ENCODE data around the gene PLEKHA1. TPM values are rescaled to one million over a fixed set of nuclear protein-coding genes. Genes with fewer than 3 reads are reported as not detected.
A peak's percentile ranks its signal among the peaks of the same experiment; 100 is the strongest.

Gene PLEKHA1
- total and polyA plus RNA-seq, 2 of the 13 experiments (the other 11 are each of a cell fraction or from before 2014, with no cell fraction given) = 32.2 to 53.3 TPM

GRCh38 chr10:122344741-122345258, 29.7 kb upstream of the PLEKHA1 start (continued):
- 0 out of 2 replicates have a peak, but pooled peaks have one; percentile 41 for TF ChIP-seq CREM (IDR thresholded peaks at IDR 0.05)
- TF ChIP-seq CREM (CRISPR knock-in tag; IDR thresholded peaks at IDR 0.05) = no peak
- TF ChIP-seq MAX (IDR thresholded peaks at IDR 0.05) = peak; percentile 64; the same call in 1 of the 2 replicates
- TF ChIP-seq TBP (CRISPR knock-in tag; IDR thresholded peaks at IDR 0.05) = no peak
- TF ChIP-seq ZBTB26 (CRISPR knock-in tag; IDR thresholded peaks at IDR 0.05; ENCODE audit: borderline replicate concordance) = 0 out of 2 replicates have a peak, but pooled peaks have one; percentile 28
- TF ChIP-seq, protein P1, sequence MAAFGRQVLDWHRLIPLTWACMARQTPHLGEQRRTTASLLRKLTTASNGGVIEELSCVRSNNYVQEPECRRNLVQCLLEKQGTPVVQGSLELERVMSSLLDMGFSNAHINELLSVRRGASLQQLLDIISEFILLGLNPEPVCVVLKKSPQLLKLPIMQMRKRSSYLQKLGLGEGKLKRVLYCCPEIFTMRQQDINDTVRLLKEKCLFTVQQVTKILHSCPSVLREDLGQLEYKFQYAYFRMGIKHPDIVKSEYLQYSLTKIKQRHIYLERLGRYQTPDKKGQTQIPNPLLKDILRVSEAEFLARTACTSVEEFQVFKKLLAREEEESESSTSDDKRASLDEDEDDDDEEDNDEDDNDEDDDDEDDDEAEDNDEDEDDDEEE (CRISPR knock-in tag; IDR thresholded peaks at IDR 0.05) = no peak
- TF ChIP-seq, protein P2, sequence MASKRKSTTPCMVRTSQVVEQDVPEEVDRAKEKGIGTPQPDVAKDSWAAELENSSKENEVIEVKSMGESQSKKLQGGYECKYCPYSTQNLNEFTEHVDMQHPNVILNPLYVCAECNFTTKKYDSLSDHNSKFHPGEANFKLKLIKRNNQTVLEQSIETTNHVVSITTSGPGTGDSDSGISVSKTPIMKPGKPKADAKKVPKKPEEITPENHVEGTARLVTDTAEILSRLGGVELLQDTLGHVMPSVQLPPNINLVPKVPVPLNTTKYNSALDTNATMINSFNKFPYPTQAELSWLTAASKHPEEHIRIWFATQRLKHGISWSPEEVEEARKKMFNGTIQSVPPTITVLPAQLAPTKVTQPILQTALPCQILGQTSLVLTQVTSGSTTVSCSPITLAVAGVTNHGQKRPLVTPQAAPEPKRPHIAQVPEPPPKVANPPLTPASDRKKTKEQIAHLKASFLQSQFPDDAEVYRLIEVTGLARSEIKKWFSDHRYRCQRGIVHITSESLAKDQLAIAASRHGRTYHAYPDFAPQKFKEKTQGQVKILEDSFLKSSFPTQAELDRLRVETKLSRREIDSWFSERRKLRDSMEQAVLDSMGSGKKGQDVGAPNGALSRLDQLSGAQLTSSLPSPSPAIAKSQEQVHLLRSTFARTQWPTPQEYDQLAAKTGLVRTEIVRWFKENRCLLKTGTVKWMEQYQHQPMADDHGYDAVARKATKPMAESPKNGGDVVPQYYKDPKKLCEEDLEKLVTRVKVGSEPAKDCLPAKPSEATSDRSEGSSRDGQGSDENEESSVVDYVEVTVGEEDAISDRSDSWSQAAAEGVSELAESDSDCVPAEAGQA (IDR thresholded peaks at IDR 0.05; ENCODE audit: low read depth) = no peak
- TF ChIP-seq, protein P2 (CRISPR knock-in tag; IDR thresholded peaks at IDR 0.05; ENCODE audit: borderline replicate concordance) = no peak
- 0 out of 2 replicates have a peak, but pooled peaks have one; percentile 39 for TF ChIP-seq ZNF629 (CRISPR knock-in tag; conservative IDR thresholded peaks at IDR 0.05)
- TF ChIP-seq NFIC (IDR thresholded peaks at IDR 0.05; ENCODE audit: low read length) = no peak
- no peak for TF ChIP-seq ZBTB3 (CRISPR knock-in tag; IDR thresholded peaks at IDR 0.05; ENCODE audit: borderline replicate concordance, low read depth)
- TF ChIP-seq ZFAT (CRISPR knock-in tag; conservative IDR thresholded peaks at IDR 0.05) = no peak
- TF ChIP-seq ZNF44 (CRISPR knock-in tag; IDR thresholded peaks at IDR 0.05) = peak; percentile 62; the same call in 1 of the 2 replicates
- TF ChIP-seq ERF (CRISPR knock-in tag; IDR thresholded peaks at IDR 0.05) = 0 out of 2 replicates have a peak, but pooled peaks have one; percentile 48
- TF ChIP-seq, protein P3, sequence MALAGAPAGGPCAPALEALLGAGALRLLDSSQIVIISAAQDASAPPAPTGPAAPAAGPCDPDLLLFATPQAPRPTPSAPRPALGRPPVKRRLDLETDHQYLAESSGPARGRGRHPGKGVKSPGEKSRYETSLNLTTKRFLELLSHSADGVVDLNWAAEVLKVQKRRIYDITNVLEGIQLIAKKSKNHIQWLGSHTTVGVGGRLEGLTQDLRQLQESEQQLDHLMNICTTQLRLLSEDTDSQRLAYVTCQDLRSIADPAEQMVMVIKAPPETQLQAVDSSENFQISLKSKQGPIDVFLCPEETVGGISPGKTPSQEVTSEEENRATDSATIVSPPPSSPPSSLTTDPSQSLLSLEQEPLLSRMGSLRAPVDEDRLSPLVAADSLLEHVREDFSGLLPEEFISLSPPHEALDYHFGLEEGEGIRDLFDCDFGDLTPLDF (CRISPR knock-in tag; IDR thresholded peaks at IDR 0.05) = no peak
- no peak for TF ChIP-seq NFIB (CRISPR knock-in tag; IDR thresholded peaks at IDR 0.05; ENCODE audit: borderline replicate concordance)
- 0 out of 2 replicates have a peak, but pooled peaks have one; percentile 14 for TF ChIP-seq HIVEP1 (CRISPR knock-in tag; IDR thresholded peaks at IDR 0.05)
- TF ChIP-seq NFRKB (IDR thresholded peaks at IDR 0.05) = no peak
- TF ChIP-seq, protein P4, sequence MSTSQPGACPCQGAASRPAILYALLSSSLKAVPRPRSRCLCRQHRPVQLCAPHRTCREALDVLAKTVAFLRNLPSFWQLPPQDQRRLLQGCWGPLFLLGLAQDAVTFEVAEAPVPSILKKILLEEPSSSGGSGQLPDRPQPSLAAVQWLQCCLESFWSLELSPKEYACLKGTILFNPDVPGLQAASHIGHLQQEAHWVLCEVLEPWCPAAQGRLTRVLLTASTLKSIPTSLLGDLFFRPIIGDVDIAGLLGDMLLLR (CRISPR knock-in tag; IDR thresholded peaks at IDR 0.05) = no peak
- TF ChIP-seq NFE2 (CRISPR knock-in tag; IDR thresholded peaks at IDR 0.05) = no peak
- TF ChIP-seq PHF5A (CRISPR knock-in tag; IDR thresholded peaks at IDR 0.05; ENCODE audit: low read depth, unreplicated experiment) = no peak
- peak; percentile 66; the same call in 1 of the 2 replicates for TF ChIP-seq ZFX (CRISPR knock-in tag; IDR thresholded peaks at IDR 0.05; ENCODE audit: low read depth)
